GM19397 (cell line): Measurements from ENCODE around the gene MFF.

Experiments used
- ATAC-seq: cut with Tn5 transposase; IDR thresholded peaks from one replicate; pipeline ENCODE4 v1.9.1; 2021; ENCODE audit warnings: mild to moderate bottlenecking, moderate library complexity; ENCODE audit not compliant: unreplicated experiment

MFF gene

DNA sequence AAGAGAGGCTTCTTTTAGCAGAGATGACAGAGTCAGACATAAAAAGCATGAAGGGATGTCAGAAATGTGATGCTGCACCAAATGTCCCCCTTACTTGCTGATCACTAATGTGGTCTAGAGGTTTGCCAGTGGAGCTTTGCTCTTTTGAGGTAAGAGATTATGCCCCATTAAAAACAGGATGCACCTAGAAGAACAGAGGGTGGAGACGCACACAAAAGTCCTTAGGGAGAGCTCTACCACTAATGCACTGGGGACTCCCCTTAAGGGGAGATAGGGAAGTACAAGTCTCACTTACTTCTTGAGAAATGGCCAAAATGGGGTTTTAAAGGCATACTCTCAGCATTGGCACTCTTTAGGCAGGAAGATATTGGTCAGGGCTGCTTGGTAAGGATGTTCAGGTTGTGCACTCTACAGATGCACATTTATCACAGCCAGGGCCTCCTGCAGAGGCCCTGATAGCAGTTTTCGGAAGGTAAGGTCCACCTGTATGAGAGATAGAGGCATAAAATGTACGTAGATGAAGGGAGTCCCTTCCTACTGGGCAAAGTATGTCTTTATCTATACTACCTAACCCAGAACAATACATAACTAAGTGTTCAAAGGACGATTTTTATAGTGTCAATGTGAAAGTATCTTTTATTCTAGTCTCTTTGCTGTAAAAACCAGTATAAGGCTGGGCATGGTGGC is 79.7 kb downstream of the MFF start:
- no peak for ATAC-seq

DNA sequence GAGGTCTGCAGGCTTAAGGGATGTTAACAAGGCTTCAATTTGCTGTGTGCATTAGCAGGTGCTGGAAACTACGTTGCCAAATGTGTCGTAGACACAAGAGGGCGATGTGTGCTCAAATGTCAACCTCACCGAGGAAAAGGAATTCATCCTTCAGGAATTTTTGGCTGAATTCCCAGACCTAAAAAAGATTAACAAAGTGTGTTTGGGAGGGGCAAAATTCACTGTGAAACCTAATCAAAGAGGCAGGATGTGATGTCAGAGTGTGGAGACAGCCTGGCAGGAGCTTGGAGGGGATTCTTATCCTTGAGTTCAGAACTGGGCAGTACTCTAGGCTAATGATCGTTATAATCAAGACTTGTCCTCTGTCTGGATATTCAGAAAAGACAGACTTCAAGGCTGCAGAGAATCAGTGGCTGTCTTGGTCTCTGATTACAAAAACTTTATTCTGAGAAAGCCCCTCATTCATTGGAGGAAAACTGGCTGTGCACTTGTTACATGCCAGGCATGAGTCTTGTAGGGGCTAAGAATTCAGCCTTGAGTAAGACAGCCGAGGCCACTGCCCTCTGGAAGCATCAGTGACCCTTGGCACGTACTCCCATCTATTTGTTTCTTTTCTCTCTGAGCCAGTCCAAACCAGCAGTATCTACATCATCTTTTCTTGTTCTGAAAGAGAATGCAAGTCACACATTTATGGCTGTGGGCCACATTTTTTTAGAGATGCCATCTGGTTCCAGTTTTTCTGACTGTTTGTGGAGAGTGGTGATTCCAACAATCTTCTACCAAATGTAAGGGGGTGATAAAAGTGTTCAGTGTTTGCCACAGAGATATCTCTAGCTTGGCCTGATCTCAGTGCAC is 81.4 kb downstream of the MFF start:
- peak; percentile 47 for ATAC-seq
